ENCODE measurements around the gene LRRTM4.

LRRTM4 gene

GRCh38 chr2:77108915-77109314 is 413.3 kb downstream of the LRRTM4 start:
- no peak for TF ChIP-seq CTCF (IDR thresholded peaks at IDR 0.05)

GRCh38 chr2:77105008-77105407 is 417.2 kb downstream of the LRRTM4 start:
- no peak for TF ChIP-seq CTCF (IDR thresholded peaks at IDR 0.05)

GRCh38 chr2:77104554-77104953 is 417.6 kb downstream of the LRRTM4 start:
- TF ChIP-seq CTCF (IDR thresholded peaks at IDR 0.05): no peak

- no peak for TF ChIP-seq CTCF (IDR thresholded peaks at IDR 0.05)
These were observed 419.2 kb downstream of the LRRTM4 start for GRCh38 chr2:77102927-77103326.

- TF ChIP-seq CTCF (IDR thresholded peaks at IDR 0.05): no peak
These were observed 420.3 kb downstream of the LRRTM4 start for GRCh38 chr2:77101796-77102452.

- TF ChIP-seq CTCF (IDR thresholded peaks at IDR 0.05): no peak
These were observed 422.2 kb downstream of the LRRTM4 start for GRCh38 chr2:77099961-77100360.

- TF ChIP-seq CTCF (IDR thresholded peaks at IDR 0.05): no peak
These were observed 427.1 kb downstream of the LRRTM4 start for GRCh38 chr2:77095096-77095495.

- no peak for TF ChIP-seq CTCF (IDR thresholded peaks at IDR 0.05)
These were observed 434.2 kb downstream of the LRRTM4 start for GRCh38 chr2:77087987-77088414.
